HG02852 (cell line): ENCODE results near the gene CRYGN.

Source experiments
- ATAC-seq: cut with Tn5 transposase; IDR thresholded peaks from one replicate; pipeline ENCODE4 v1.9.1; 2021; ENCODE audit warnings: mild to moderate bottlenecking, moderate library complexity; ENCODE audit not compliant: unreplicated experiment

Gene CRYGN

GRCh38 chr7:151381348-151382078 is 58.4 kb downstream of the CRYGN start:
- ATAC-seq: no peak

GRCh38 chr7:151381098-151381347 is 58.9 kb downstream of the CRYGN start:
- ATAC-seq: no peak

- no peak for ATAC-seq
Measured at GRCh38 chr7:151380199-151381097, 59.5 kb downstream of the CRYGN start.

- ATAC-seq: no peak
Measured at GRCh38 chr7:151379534-151380198, 60.3 kb downstream of the CRYGN start.

DNA sequence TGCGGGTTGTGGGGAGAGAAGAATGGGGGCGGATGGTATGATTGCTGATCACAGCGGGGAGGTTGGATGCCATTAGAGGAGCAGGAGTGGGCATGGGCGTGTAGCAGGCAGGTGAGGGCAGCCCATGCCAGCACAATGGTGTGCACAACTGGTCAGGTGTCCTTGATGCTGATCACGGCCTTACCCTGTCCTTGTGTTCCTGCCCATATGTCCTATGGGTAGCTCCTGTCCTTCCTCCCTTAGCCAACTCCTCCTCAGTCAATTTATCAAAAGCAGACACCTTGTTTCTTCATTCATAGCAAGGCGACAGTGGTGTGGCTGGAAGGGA is 60.8 kb downstream of the CRYGN start:
- no peak for ATAC-seq
